Measurements from ENCODE around the gene AVPR1A.
A peak's percentile ranks its signal among the peaks of the same experiment; 100 is the strongest.

The AVPR1A gene

GRCh38 chr12:63155375-63155774, 4.4 kb upstream of the AVPR1A start:
- ChIA-PET POLR2A (ENCODE audit: low non-redundant PET) (no interaction called here), CTCF (no interaction called here)
- no peak for TF ChIP-seq CTCF (conservative IDR thresholded peaks at IDR 0.05; ENCODE audit: low read depth)
- no peak overlapping the region for H3K27ac ChIP-seq
- no peak for DNase-seq (ENCODE audit: low spot score)

- H3K27ac ChIP-seq, result no peak overlapping the region
- POLR2A ChIA-PET (ENCODE audit: low non-redundant PET), result no interaction called here
- CTCF ChIA-PET, result no interaction called here
- DNase-seq (ENCODE audit: low spot score), result no peak
- TF ChIP-seq CTCF (conservative IDR thresholded peaks at IDR 0.05; ENCODE audit: low read depth), result no peak
These were observed 3.6 kb upstream of the AVPR1A start for GRCh38 chr12:63154560-63154959.

- CTCF ChIA-PET, result interaction anchor here (0.5 to 1.5 kb wide), 7 partner anchors 12 to 1459 kb away, joined by 3 to 6 read pairs (median 4); no protein-coding TSS in a partner anchor
- POLR2A ChIA-PET (ENCODE audit: low non-redundant PET), result no interaction called here
- no peak for DNase-seq (ENCODE audit: low spot score)
- no peak overlapping the region for H3K27ac ChIP-seq
- TF ChIP-seq CTCF (conservative IDR thresholded peaks at IDR 0.05; ENCODE audit: low read depth), result no peak; the same call in 1 of the 2 replicates
These were observed 1.3 kb upstream of the AVPR1A start for GRCh38 chr12:63152321-63152700.

- peak; percentile 45 for DNase-seq (ENCODE audit: low spot score)
- peak; percentile 60 for TF ChIP-seq CTCF (conservative IDR thresholded peaks at IDR 0.05; ENCODE audit: low read depth)
- ChIA-PET CTCF (interaction anchor here (0.5 to 1.5 kb wide), 11 partner anchors 13 to 1460 kb away, joined by 3 to 6 read pairs (median 3); no protein-coding TSS in a partner anchor), POLR2A (ENCODE audit: low non-redundant PET) (no interaction called here)
- no peak overlapping the region for H3K27ac ChIP-seq
These were observed 771 bp upstream of the AVPR1A start for GRCh38 chr12:63151623-63152320.

- TF ChIP-seq CTCF (conservative IDR thresholded peaks at IDR 0.05; ENCODE audit: low read depth), result no peak
- no peak overlapping the region for H3K27ac ChIP-seq
- POLR2A ChIA-PET (ENCODE audit: low non-redundant PET), result no interaction called here
- CTCF ChIA-PET, result interaction anchor here (0.6 kb wide), 1 partner anchor 605 kb away, joined by 4 read pairs; no protein-coding TSS in a partner anchor
- no peak for DNase-seq (ENCODE audit: low spot score)
These were observed 890 bp downstream of the AVPR1A start for GRCh38 chr12:63149909-63150712.

- DNase-seq (ENCODE audit: low spot score), result no peak
- CTCF ChIA-PET, result no interaction called here
- POLR2A ChIA-PET (ENCODE audit: low non-redundant PET), result no interaction called here
- no peak overlapping the region for H3K27ac ChIP-seq
- TF ChIP-seq CTCF (conservative IDR thresholded peaks at IDR 0.05; ENCODE audit: low read depth), result no peak
These were observed 6.4 kb downstream of the AVPR1A start for GRCh38 chr12:63144556-63144955.

Measured in RWPE1 (cell line).